DOHH2 (cell line): ENCODE results near the gene EPN3.

Experiments
- EZH2phosphoT487 ChIP-seq: fragments of 200-600 bp; sonication (generic); IDR thresholded peaks from 2 replicates; pipeline ENCODE4 v1.6.1; 2017; ENCODE audit warnings: borderline replicate concordance, mild to moderate bottlenecking, antibody characterized with exemption, low read length, moderate library complexity, mixed read lengths
- TF ChIP-seq, protein P1 (sequence below): fragments of 200-600 bp; sonication (generic); IDR thresholded peaks from one replicate; pipeline ENCODE4 v1.5.1; 2014; ENCODE audit warnings: antibody characterized with exemption, mild to moderate bottlenecking, low read depth, low read length; ENCODE audit not compliant: poor library complexity, severe bottlenecking

DNA sequence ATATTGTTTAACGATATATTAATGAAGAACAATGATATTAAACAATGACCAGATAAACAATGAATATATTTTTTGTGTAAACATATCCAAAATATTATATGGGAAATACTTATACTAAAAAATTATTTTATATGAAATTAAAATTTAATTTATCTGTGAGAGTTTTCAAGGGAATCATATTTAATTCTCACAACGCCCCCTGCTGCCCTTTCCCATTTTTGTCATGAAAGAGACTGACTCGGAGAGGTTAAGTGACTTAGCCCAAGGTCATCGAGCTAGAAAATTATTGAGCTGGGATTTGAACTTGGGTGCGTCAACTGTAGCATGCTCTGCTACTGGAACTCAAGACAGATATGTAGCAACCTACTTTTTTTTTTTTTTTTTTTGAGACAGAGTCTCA lies 31.5 kb upstream of the EPN3 start:
- TF ChIP-seq, protein P1, sequence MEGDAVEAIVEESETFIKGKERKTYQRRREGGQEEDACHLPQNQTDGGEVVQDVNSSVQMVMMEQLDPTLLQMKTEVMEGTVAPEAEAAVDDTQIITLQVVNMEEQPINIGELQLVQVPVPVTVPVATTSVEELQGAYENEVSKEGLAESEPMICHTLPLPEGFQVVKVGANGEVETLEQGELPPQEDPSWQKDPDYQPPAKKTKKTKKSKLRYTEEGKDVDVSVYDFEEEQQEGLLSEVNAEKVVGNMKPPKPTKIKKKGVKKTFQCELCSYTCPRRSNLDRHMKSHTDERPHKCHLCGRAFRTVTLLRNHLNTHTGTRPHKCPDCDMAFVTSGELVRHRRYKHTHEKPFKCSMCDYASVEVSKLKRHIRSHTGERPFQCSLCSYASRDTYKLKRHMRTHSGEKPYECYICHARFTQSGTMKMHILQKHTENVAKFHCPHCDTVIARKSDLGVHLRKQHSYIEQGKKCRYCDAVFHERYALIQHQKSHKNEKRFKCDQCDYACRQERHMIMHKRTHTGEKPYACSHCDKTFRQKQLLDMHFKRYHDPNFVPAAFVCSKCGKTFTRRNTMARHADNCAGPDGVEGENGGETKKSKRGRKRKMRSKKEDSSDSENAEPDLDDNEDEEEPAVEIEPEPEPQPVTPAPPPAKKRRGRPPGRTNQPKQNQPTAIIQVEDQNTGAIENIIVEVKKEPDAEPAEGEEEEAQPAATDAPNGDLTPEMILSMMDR = peak; percentile 44
- no peak for TF ChIP-seq EZH2phosphoT487
